Inferior parietal cortex (tissue), 1 donor: Measurements from ENCODE around the gene CYP2W1.
"Not testable (repeated sequence)": the region's sequence is repeated elsewhere in the genome, so short reads cannot be mapped to it uniquely, and the experiment has no call there.

Experiments used
- DNase-seq: peaks from one replicate; pipeline ENCODE4 v3.0.0-alpha.2; 2016; ENCODE audit errors: extremely low spot score

The CYP2W1 gene

DNA sequence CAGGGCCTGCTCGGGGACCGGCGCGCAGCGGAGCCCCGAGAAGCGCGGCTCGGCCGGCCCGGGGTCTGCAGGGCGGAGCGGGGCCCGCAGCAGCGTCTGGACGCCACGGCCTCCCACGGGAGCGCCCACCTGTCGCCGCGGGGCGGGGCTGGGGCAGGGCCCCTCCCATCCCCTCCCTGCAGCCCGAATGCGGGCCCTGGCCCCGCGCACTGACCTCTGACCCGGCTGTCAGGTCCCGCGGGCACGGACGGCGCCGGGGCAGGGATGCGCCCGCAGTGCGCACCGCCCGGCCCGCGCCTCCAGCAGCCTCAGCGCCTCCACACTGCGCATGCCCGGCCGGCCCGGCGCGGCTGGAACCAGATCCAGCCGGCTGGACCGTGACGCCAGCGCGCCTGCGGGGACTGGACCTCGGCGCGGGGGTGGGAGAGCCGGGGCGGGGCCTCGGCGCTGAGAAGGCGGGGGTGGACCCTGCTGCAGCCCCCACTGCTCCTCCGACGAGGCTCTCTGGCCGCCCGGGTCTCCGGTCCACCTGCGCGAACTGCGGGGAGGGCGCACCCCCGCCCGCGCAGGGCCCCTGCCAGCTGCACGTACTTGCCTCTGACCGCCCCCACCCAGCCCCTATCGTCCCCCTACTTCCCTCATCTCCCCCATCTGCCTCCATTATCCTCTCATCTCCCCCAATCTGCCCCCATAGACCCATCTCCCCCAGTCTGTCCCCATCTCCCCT is 45.2 kb downstream of the CYP2W1 start:
- peak; percentile 83 for DNase-seq

DNA sequence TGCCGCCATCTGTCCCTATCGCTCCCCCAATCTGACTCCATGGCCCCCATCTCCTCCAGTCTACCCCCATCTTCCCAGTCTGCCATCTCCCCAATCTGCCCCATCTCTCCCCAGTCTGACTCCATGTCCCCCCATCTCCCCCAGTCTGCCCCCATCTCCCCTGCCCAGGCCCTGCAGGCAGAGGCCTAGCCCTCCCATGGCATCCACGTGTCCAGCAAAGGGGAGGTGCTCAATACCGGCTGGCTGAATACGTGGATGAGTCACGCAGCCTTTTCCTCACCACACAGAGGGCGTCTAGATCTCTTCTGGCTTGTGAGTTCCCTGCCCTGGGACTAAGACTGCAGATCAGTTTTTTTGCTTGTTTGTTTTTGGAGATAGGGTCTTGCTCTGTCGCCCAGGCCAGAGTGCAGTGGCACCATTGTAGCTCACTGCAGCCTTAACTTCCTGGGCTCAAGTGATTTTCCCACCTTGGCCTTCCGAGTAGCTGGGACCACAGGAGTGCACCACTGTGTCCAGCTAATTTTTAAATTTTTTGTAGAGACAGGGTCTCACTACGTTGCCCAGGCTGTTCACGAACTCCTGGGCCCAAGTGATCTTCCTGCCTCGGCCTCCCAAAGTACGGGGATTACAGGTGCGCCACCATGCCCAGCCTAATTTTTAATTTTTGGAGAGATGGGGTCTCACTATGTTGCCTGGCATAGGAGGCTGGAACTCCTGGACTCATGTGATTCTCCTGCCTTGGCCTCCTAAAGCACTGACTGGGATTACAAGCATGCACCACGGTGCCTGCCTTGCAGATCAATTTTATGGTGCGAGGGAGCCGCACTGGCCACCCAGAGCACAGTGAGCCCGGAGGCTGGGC is 46.0 kb downstream of the CYP2W1 start:
- peak; percentile 81 for DNase-seq

DNA sequence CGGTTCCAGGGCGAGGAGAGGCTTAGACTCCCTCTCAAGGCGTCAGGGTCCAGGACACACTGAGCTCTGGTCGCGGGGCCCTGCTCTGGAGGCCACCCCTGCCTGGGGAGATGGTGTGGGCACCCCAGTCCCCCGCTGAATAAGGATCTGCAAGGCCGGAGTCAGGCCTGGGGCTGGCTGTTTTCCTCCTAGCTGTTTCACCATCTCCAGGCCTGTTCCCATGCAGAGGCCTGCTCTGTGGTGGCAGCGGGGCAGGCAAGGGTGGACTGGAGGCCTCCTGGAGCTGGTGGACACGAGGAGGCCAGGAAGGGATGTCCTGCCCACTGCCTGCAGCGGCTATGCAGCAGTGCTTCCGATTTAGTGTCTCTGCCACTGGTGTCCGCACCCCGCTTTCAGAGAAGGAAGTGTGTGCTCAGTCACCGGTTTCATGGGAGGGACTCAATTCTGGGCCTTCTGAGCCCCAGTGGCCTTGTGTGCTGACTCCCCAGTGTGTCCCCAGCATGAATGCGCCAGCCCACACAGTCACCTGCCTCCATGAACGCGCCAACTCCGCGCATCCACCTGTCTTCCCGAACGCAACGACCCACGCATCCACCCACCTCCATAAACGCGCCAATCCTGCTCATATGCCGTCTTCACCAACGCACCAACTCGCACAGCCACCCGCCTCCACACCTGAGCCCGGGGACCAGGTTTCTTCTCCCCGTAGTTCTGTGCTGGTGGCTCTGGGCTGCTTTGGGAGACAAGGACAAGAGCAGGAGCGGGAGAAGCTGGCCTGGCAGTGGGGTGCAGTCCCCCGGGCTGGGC is 46.9 kb downstream of the CYP2W1 start:
- no peak for DNase-seq

DNA sequence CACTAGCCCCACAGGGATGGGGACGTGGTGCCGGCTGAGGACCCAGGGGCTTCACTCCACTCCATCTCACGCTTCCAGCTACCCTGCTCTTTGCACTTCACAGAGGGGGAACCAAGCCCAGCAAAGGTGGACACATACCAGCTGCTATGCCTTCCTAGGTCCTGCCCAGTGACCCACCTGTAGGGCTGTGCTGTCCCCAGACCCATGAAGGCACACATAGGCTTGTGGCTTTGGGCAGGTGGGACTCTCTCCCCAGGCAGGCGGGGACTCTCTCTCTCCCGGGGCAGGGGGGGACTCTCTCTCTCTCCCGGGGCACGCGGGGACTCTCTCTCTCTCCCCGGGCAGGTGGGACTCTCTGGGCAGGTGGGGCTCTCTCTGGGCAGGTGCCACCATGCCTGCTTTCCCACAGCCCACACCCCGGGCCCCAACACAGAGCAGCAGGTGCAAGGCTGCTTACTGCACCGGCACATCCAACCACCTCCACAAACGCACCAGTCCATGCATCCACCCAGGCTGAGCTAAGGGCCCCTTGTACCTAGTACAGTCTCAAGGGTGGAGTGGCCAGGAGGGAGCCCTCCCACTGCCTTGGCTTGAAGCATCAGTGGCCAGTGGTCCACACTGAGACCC is 47.6 kb downstream of the CYP2W1 start:
- DNase-seq, result no peak

DNA sequence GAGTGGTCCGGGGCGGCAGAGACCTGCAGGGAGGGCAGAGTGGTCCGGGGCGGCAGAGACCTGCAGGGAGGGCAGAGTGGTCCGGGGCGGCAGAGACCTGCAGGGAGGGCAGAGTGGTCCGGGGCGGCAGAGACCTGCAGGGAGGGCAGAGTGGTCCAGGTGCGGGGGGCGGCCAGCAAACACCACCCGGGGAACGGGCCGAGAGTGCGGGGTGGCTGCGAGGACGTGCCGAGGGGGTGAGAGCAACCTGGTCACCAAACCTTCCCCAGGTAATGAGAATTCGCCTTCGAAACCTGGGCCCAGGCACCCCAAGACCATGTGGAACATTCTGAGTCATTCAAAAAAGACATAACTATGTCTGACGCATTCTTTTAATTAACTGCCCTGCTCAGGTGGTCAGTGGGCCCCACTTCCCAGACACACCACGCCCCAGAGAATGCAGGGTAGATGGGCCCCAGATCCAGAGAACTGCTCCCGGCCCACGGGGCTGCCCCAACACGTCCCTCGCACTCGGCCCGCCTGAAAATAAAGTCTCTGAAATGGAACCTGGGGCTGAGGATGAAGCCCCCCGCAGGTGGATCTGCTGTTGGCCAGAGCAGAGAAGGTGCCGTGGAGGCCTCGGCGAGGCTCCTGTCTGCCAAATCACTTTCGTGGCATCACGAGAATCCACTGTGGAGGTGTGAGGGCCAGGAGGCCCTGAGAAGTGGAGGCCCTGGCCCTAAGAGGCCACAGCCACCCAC is 48.9 kb downstream of the CYP2W1 start:
- DNase-seq, result no peak

DNA sequence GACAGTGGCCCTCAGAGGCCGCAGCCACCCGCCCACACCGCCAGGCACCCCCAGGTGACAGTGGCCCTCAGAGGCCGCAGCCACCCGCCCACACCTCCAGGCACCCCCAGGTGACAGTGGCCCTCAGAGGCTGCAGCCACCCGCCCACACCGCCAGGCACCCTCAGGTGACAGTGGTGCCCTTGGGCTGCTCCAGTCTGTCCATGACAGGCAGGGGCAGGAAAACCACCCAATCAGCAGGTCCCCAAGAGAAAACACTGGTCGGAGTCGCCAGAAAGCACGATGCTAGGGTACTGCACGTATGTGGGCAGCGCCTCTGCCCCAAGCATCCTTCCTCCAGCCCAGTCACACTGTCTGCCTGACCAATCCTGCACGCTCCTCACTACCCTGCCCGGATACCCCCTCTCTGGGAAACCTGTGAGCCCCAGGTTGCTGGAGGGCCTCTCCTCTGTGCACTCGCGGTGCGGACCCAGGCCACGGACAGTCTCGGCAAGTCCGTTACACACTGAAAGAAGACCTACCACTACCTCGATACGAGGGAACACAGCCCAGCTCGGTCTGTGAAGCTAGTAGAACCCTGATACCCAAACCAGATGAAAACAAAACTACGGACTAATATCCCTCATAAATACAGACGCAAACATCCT is 49.7 kb downstream of the CYP2W1 start:
- no peak for DNase-seq

DNA sequence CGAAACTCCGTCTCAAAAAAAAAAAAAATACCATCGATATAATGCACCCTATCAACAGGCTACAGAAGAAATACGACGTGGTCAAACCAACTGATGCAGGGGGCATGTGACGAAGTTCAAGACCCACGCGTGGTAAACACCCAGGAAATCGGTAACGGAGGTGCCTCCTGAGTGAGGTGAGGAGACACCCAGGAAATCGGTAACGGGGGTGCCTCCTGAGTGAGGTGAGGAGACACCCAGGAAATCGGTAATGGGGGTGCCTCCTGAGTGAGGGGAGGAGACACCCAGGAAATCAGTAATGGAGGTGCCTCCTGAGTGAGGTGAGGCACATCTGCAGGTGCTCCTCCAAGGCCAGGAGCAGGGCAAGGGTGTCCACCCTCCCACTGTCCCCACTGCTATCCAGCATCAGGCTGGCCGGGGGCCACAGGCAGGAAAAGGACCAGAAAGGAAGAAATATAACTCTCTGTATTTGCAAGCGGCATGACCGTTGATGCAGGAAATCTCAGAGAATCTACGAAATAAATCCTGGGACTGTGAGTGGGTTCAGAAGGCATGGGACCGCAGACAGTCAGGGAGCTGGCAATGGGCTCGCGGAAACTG is 50.7 kb downstream of the CYP2W1 start:
- no peak for DNase-seq

DNA sequence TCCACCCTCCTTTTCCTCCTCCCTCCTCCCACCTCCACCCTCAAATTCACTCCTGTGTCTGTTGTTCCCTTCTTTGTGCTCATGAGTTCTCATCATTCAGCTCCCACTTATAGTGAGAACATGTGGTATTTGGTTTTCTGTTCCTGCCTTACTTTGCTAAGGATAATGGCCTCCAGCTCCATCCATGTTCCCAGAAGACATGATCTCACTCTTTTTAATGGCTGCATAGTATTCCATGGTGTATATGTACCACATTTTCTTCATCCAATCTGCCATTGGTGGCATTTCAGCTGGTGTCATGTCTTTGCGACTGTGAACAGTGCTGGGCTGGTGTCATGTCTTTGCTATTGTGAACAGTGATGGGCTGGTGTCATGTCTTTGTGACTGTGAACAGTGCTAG is 51.8 kb downstream of the CYP2W1 start:
- not testable (repeated sequence) for DNase-seq

DNA sequence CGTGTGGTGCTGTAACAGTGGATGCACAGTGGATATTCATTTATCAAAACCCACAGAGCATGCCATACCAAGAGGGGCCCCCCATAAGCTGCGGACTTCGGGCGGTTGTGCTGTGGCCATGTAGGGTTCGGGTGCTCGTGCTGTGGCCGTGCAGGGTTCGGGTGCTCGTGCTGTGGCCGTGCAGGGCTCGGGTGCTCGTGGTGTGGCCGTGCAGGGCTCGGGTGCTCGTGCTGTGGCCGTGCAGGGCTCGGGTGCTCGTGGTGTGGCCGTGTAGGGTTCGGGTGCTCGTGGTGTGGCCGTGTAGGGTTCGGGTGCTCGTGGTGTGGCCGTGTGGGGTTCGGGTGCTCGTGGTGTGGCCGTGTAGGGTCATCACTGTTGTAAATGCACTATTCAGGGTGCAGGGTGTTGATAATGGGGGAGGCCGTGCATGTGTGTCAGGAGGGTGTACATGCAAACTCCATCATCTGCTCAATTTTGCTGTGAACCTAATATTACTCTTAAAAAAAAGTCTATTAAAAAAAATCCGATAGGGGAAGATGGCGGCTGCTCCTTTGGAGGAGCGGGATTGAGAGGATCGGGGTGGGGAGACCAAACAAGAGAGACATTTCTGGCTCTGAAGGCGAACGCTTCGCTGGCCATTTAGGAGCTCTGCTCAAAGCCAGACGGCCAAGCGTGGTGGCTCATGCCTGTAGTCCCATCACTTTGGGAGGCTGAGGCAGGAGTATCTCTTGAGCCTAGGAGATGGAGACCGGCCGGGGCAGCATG is 53.4 kb downstream of the CYP2W1 start:
- DNase-seq, result not testable (repeated sequence)
